HL-60 (cell line): ENCODE data around the gene SHKBP1.
A peak's percentile ranks its signal among the peaks of the same experiment; 100 is the strongest.

ENCODE experiments used
- DNase-seq, 2 experiments: peaks; one replicate each; pipeline ENCODE4 v3.0.0-alpha.2; 2010 to 2020; ENCODE audit warnings: low read depth in 1 of 2, low spot score in 1 of 2
- H3K27ac ChIP-seq: fragments of 250-450 bp; sonication (Bioruptor Pico); replicated peaks from 2 replicates; pipeline ENCODE4 v1.5.1; 2020; ENCODE audit warnings: mild to moderate bottlenecking, moderate library complexity
- H3K27me3 ChIP-seq: fragments of 250-450 bp; sonication (Bioruptor Pico); 2 replicates; pipeline ENCODE4 v1.5.1; 2021; ENCODE audit warnings: mild to moderate bottlenecking, moderate library complexity; ENCODE audit not compliant: insufficient read depth, poor library complexity, severe bottlenecking
- H3K4me3 ChIP-seq: replicated peaks from 2 replicates; pipeline ENCODE4 v1.5.1; 2011; ENCODE audit warnings: mild to moderate bottlenecking, control low read depth, low read length; ENCODE audit not compliant: insufficient read depth
- CTCF ChIP-seq: IDR thresholded peaks from one replicate; pipeline ENCODE4 v1.5.1; 2011; ENCODE audit warnings: low read length, control low read depth, inconsistent platforms; ENCODE audit not compliant: insufficient read depth
- GABPA ChIP-seq: IDR thresholded peaks from 2 replicates; pipeline ENCODE4 v1.6.1; 2012; ENCODE audit warnings: low read depth
- POLR2AphosphoS5 ChIP-seq: IDR thresholded peaks from 2 replicates; pipeline ENCODE4 v1.6.1; 2012; ENCODE audit warnings: low read depth
- REST ChIP-seq: IDR thresholded peaks from 2 replicates; pipeline ENCODE4 v1.6.1; 2012; ENCODE audit warnings: low read depth; ENCODE audit not compliant: insufficient replicate concordance
- SPI1 ChIP-seq: IDR thresholded peaks from 2 replicates; pipeline ENCODE4 v1.6.1; 2012; ENCODE audit warnings: low read depth, mild to moderate bottlenecking, borderline replicate concordance

SHKBP1 gene

GRCh38 chr19:40608240-40608621 is 31.6 kb downstream of the SHKBP1 start:
- H3K4me3 ChIP-seq: no peak overlapping the region
- peaks cover 48% of the 10 kb centered on the region for H3K27me3 ChIP-seq
- TF ChIP-seq POLR2AphosphoS5 (no peak), CTCF (no peak), SPI1 (no peak)
- H3K27ac ChIP-seq: no peak overlapping the region
- no peak for DNase-seq

DNA sequence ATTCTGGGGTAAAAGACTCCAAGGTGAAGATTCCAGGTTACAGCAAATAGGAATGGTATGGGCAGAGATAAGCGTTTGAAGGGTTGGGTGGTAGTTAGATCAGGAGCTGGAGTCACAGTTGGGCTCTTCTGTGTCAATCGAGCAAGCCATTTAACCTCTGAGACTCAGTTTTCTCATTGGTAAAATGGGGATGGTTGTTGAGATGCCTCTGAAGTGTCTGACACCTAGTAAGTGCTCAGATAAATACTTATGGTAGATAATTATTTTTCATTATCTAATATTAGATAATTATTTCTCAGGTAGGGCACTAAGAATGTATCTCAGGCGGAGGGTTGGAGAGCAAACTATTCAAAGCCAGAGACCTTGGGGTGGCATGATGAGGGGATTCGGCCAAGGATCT is 32.3 kb downstream of the SHKBP1 start:
- H3K27me3 ChIP-seq: peaks cover 55% of the 10 kb centered on the region
- no peak for DNase-seq
- no peak overlapping the region for H3K27ac ChIP-seq
- TF ChIP-seq GABPA (no peak), REST (no peak), SPI1 (no peak), POLR2AphosphoS5 (no peak), CTCF (no peak)
- H3K4me3 ChIP-seq: no peak overlapping the region

DNA sequence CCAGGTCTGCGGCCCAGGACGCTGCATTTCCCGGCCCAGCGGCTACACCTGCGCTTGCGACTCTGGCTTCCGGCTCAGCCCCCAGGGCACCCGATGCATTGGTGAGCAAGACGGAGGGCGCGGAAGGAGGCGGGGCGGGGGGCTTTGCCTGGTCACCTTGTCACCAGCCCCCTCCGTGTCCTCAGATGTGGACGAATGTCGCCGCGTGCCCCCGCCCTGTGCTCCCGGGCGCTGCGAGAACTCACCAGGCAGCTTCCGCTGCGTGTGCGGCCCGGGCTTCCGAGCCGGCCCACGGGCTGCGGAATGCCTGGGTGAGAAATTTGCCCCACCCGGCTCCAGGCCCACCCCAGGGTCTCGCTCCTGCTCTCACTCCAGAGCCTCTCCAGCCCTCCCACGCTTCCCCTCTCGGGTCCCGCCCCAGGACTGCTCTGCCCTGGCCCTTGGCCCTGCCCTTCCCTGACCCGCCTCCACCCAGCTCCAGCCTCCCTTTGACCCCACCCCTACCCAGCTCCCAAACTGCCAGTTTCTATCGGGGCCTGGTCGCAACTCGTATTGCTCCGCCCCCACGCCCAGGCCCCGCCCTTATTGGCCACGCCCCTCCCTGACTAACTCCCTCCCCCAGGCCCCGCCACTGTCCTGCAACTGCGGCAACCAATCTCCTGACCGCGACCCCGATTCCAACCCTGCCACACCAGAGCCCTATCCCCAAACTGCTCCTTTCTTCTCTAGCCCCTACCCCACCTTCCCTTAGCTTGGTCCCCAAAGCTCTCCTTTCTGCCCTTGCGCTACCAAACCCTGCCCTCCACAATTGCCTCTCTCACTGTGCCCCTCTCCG is 33.1 kb downstream of the SHKBP1 start:
- DNase-seq: peak; percentile 73 to 78
- Histone ChIP-seq H3K27ac (no peak overlapping the region), H3K27me3 (peaks cover 62% of the 10 kb centered on the region), H3K4me3 (peak overlapping the region; percentile 47)
- TF ChIP-seq CTCF (no peak), SPI1 (no peak), REST (no peak), GABPA (no peak), POLR2AphosphoS5 (no peak)
